Activated naive CD4-positive, alpha-beta T cell treated with anti-CD3 and anti-CD28 coated beads, Interleukin-2, amount 50 U/mL, for 16 hours (primary cell): ENCODE measurements around the gene PADI4.
A peak's percentile ranks its signal among the peaks of the same experiment; 100 is the strongest.
"Not testable (repeated sequence)": the region's sequence is repeated elsewhere in the genome, so short reads cannot be mapped to it uniquely, and the experiment has no call there.

ENCODE experiments used
- DNase-seq: peaks from one replicate; pipeline ENCODE4 v3.0.0-alpha.2; 2020

PADI4 gene

GRCh38 chr1:17400725-17401341 lies 92.8 kb downstream of the PADI4 start:
- no peak for DNase-seq

DNA sequence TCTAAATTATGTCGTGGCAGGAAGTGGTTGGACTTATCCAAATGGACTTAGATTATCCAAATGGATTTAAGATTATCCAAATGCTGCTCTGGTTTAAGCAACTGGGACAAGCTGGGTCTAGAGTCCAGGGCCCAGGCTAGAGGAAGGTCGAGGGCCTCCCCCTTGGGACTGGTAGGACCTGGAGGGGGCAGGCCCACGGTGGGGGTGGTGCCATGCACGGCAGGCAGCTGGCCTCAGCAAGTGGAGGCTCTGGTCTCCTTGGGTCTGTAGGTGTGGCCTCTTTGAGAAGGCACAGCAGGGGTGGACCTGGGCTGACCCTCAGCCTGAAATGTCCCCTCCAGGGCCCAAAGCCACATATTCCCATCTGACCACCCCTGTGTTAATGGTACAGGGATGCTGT lies 93.8 kb downstream of the PADI4 start:
- no peak for DNase-seq

GRCh38 chr1:17403081-17403480 lies 95.1 kb downstream of the PADI4 start:
- no peak for DNase-seq

- DNase-seq, result no peak
Measured at GRCh38 chr1:17404034-17404684, 96.2 kb downstream of the PADI4 start.

GRCh38 chr1:17404820-17405219 lies 96.8 kb downstream of the PADI4 start:
- no peak for DNase-seq

DNA sequence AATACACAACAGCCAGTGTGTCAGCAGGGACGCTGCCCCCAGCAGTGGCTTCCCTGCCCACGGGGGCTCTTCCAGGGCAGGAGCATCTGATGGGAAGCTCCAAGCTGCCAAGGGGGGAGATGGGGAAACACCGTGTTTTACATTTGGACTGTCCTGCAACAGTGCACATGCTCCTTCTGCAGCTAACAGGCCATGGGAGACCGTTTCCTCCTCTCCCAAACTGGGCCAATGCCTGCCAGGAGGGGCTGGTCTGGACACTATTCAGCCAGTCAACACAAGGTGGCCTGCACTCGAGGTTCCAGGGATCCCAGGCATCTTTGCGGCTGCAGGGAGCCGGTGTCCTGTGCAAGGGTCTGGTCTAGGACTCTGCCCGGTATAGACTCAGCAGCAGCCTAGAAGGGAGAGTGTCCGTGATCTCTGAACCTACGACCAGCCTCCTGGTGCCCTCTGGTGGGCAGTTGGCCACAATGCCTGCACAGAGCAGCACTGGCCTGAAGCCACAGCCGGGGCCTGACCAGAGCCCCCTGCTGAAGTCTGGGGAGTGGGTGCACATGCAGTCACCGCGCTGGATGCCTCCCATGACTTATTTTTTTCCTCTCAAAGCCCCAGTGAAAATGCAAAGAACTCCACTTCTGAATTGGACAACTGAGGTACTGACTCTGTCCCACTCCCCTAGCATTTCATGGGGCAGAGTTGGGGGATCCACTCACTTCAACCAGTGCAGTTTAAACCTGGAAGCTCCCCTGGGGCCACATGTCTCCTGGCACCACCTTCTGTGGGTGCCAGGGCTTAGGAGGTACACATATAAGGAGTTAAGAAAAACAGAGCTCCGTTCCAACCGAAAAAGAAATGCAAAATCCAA lies 98.1 kb downstream of the PADI4 start:
- peak; percentile 45 for DNase-seq

GRCh38 chr1:17406760-17407475 lies 98.9 kb downstream of the PADI4 start:
- not testable (repeated sequence) for DNase-seq

GRCh38 chr1:17407786-17408514 lies 100.0 kb downstream of the PADI4 start:
- DNase-seq, result not testable (repeated sequence)

- DNase-seq, result no peak
Measured at GRCh38 chr1:17409391-17409811, 101.4 kb downstream of the PADI4 start.

- no peak for DNase-seq
Measured at GRCh38 chr1:17412093-17412870, 104.3 kb downstream of the PADI4 start.
